Epithelial cell of prostate (primary cell): Measurements from ENCODE around the gene NXPE1.

Source experiments
- DNase-seq: peaks from one replicate; pipeline ENCODE4 v3.0.0-alpha.2; 2011; ENCODE audit warnings: low read depth, low spot score
- H3K27ac ChIP-seq: fragments of 450-650 bp; 2 replicates; pipeline ENCODE4 v1.5.1; 2017; ENCODE audit warnings: mild to moderate bottlenecking

Gene NXPE1

DNA sequence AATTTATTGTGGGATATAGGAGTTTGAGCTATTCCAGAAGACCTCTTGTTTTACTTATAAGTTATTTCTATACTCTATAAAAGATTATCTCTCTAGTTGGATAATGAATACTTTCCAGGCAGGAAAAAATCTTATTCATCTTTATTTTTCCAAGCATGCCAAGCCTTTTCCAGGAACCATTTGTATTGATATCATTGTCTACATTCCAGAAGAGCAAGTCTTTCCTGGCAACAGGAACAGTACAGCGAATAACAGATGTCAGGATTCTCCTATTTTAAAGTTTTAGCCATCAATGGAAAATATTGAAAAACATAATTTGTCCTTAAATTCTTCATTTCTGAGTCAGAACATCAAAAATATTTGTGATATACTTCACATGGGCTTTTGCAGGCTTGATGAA lies 5.2 kb upstream of the NXPE1 start:
- H3K27ac ChIP-seq, result no peak overlapping the region
- no peak for DNase-seq

DNA sequence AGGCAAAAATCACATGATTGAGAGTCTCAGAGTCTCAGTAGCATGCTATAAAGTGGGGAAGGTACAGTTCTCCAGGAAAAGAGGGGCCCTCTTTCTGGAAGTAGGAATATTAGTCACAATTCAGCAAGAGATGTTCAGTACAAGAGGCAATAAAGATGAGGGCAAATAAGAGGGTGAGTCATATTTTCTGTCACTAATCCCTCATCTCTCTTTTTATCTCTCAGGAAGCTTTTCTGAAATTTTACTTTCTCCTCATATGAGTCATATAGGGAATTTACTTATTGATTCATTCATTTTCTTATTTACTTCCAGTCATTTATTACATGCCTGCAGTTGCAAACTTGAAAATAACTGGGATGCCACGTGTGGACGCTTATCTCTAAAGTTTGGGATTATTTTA lies 3.4 kb upstream of the NXPE1 start:
- no peak overlapping the region for H3K27ac ChIP-seq
- no peak for DNase-seq

DNA sequence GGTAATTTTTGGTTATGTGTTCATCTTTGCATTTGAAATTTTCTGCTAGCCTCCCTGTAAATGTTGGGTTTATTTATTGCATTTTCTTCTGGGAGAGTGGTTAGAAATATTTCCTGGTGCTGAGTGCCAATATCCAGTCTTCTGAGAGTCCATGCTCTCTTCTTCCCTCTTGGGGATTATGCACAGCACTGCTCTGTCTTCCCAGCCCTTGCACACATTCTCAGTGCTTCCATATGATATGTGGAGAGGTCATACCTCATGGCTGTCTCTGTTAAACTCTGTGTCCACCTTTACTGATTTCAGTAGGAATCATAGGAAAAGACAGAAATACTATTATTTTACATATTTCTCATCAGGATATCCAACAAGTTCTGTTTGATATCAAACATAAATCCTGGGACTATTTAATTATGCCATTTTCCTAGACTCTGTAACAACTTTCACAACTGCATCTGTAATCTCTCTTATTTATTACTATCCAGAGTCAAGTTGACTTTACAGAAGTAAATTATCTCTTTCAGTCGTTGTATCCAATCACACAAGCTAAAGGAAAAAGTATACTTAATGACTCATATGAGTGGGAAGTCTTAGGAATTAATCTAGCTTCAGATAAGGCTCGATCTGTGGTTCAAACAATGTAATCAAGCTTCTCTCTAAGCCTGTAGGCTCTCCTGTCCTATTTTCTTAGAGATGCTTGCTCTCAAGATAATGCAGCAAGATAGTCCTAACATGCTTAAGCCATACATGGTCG lies 2.7 kb upstream of the NXPE1 start:
- no peak for DNase-seq

DNA sequence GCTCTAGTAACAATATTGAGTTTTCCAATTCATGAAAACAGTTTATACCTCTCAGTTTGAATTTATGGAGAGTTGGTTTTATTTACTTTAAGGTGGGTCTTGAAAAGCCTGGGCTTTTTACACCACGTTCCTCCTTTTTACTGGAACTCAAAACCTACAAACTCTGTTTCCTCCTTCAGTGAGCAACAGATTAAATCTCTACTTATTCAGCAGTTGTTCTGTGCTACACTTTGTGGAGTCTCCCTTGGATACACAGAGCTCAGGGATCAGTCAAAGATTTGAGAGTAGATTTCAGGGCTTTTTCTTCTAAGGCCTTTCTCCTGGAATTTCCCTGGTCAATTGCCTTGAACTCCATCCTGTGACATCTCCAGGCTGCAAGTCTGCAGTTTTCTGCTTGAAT lies 3.5 kb downstream of the NXPE1 start:
- H3K27ac ChIP-seq, result no peak overlapping the region
- no peak for DNase-seq

More for the DNA sequence above, 2.7 kb upstream of the NXPE1 start:
- no peak overlapping the region for H3K27ac ChIP-seq

DNA sequence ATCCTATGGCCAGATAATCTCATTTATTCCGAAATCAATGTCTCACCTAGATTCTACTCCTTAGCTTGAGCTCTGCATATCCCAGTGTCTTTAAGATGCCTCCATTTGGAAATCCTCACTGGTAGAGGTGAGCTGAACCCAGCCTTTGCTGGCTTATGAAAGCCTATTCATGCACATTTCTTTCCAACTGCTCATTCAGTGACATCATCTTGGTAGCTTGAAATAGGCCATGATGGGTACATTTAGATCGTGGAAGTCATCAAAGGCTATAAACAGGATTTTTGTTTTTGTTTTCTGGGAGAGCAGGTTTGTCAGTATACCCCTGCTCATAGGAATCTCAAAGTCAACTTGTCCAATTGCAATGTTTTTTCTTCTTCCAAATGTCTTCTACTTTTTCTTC lies 6.0 kb downstream of the NXPE1 start:
- peak overlapping the region; percentile 7 for H3K27ac ChIP-seq
- DNase-seq, result no peak

DNA sequence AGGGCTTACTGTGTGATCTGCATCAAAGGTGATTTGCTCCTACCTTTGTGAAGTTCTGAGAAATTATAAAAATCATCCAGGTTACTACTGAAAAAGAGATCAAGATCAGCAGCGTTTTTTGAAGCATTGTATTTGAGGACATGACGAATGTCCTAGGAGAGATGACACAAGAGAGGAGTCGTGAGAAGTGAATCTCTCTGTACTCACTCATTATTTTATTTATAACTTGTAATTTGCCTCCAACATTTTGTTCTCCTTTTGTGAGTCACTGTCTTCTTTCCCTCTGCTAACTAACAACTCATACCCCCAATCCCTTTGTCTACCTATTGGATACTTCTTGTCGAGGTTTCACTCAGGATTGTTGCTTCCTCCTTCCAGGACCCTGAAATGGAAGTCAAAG lies 8.6 kb downstream of the NXPE1 start:
- DNase-seq, result no peak
- H3K27ac ChIP-seq, result no peak overlapping the region

DNA sequence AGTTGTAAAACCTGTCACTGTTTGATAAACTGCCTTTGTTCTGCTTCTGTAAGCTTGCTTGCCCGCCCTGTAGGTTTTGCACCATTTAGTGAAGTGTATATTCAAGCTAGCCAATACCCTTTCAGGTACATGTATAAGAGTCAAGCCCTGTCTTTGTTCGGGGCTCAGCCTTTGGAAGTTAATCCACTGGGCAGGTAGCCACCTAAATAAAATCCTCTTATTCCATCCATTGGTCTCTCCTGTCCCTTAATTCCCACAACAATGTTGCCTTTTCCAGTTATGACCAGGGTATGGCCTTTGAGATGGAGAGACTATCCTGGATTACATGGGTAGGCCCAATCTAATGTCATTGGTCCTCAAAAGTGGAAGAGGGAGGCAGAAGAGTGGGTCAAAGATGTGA lies 34.0 kb downstream of the NXPE1 start:
- H3K27ac ChIP-seq, result no peak overlapping the region
- no peak for DNase-seq

DNA sequence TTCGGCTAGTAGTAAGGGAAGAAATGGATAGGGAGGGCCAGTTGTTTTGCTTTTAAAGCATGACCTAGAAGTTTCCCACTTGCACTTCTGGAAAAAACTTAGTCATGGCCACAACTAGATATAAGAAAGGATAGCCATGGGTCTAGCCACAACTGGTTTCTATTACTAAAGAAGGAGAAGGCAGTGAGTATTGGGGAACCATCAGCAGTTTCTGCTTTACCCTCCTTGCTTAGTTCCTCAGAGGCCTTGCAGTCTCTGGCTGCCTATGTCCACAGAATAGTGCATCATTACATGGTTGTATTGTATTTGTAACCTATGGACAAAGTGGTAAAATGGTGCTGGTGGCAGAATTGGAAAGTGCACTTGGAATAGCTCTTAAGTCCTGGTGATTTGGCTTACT lies 35.6 kb downstream of the NXPE1 start:
- no peak overlapping the region for H3K27ac ChIP-seq
- no peak for DNase-seq

DNA sequence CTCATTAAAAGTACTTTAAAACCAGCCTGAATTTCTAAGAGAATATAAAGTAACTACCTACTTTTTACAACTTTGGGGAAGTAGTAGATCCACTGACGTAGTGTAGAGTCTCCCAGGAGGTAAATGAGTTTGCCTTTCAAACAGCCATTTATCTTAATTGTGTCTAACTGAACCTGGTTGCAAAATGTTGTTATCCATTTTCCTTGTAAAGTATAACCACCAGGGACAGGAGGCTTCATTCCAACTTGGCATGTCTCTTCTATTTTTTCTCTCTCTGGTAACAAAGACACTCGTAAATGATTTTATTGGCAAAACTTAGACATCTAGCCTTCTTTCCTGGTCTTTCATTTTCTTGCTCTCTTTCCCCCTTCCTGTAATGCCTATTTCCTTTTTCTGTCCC lies 36.9 kb downstream of the NXPE1 start:
- no peak for DNase-seq
- H3K27ac ChIP-seq, result no peak overlapping the region

DNA sequence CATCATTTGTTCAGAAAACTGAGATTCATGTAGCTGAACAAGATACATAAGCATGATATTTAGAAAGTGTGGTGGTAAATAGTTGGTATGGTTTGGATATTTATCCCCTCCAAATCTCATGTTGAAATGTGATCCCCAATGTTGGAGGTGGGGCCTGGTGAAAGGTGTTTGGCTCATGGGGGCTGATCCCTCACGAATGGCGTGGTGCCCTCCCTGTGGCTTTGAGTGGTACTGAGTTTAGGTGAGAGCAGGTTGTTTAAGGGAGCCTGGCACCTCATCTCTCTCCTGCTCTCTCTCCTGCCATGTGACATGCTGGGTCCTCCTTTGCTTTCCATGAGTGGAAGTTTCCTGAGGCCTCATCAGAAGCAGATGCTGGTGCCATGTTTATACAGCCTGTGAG lies 48.1 kb downstream of the NXPE1 start:
- DNase-seq, result no peak
- no peak overlapping the region for H3K27ac ChIP-seq

DNA sequence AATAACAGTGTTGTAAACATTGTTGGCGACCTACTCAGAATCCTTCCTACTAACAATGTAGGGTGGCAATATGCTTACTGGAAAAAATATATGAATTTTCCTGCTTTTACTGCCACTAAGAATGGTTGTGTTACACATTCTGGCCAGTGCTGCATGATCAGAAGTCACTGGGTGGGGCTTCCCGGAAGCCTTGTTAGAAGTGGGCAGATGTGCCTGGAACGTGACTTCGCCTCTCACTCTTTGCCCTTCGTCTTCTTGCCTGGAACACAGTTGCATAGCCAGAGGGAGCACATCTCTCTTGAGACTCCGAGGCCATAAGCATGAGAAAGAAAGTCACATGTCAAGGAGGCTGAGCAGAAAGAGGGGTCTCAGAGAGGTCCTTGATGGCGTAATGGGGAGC lies 48.6 kb downstream of the NXPE1 start:
- H3K27ac ChIP-seq, result no peak overlapping the region
- no peak for DNase-seq

DNA sequence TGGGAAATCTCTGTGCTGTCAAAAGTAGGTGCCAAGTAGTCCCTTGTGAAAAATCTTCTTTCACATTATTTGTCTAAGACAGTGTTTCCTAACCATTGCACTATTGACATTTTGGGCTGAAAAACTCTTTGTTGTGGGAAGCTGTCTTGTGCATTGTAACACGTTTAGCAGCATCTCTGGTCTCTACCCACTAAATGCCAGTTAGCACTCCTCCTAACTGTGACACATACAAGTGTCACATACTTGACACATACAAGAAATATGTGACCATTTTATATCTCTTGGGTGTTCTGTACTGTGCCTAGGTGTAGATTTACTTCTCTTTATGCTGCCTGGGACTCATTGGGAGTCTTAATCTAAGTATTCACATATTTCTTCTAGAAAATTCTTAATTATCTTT lies 57.8 kb downstream of the NXPE1 start:
- peak overlapping the region; percentile 12 for H3K27ac ChIP-seq
- no peak for DNase-seq

DNA sequence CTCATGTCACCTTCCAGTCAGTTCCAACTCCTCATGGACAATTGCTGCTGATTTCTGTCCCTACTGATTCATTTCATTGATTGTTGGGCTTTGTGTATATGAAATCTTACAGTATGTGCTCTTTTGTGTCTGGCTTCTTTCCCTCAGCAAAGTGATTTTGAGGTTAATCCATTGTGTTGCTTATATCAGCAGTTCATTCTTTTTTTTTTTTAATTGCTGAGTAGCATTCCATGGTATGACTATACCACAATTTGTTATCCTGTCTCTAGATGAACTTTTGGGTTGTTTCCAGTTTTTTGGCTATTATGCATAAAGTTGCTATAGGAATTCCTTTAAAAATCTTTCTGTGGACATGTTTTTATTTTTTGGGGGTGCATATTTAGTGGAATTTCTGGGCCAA lies 59.9 kb downstream of the NXPE1 start:
- no peak overlapping the region for H3K27ac ChIP-seq
- no peak for DNase-seq

DNA sequence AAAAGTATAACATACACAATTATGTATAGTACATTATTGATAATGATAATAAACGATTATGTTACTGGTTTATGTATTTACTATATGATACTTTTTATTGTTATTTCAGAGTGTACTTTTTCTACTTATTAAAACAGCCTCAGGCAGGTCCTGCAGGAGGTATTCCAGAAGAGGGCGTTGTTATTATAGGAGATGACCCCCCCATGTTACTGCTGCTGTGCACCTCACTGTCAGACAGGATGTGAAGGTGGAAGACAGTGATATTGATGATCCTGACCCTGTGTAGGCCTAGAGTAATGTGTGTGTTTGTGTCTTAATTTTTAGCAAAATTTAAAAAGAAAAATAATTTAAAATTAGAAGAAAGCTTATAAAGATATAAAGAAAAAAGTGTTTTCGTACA lies 62.8 kb downstream of the NXPE1 start:
- no peak overlapping the region for H3K27ac ChIP-seq
- DNase-seq, result no peak

DNA sequence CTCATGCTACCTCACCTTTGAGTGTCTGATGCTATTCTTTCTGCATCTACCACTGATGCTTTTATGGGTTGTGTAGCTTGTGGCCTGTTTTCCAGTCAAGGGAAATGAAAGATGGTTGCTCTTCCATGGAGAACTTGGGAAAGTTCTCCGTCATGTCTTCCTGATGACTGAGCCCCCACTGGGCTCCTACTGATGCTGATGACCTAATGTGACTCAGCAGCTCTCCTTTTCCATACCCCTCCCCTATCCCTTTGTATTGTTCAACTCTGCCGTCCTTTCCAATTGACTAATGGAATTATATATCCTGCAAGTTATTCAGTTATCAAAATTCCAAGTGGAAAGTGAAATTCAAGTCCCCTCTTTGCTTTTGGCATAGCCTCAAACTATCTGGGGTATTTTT lies 75.8 kb downstream of the NXPE1 start:
- no peak overlapping the region for H3K27ac ChIP-seq
- DNase-seq, result no peak

DNA sequence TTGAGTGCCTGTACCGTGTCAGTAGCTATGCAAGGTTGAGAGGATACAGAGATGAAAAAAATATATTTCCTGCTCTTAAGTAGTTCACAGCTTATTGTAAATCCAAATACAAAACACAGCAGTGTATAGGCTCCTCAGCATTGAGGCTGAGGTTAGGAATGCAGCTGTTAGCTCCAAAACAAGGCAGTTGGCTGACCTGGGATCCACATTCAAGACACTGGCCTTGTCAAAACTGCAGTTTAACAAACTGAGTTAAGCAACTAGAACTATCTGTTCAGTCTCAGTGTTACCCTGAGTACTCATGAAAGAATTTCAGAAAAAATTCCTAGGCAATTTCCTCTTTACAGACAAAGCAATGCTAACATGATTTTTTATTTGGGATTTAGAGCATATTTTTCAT lies 77.6 kb downstream of the NXPE1 start:
- H3K27ac ChIP-seq, result no peak overlapping the region
- no peak for DNase-seq

DNA sequence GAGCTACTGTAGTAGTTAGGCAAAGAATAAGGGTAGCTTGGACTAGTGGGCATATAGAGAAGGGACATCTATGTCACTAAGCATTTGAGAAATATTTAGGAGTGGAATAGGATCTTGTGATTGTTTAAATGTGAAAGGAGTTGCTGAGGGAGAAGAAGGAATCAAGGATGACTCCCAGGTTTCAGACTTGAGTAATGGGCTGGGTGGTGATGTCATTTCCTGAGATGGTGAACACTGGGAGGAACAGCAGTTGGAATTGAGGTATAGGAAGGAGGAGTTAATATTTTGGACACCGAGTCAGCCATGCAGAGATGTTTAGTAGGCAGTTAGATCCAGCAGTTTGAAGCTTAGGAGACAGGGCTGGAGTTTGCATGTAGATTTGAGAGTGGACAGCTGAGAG lies 80.3 kb downstream of the NXPE1 start:
- peak overlapping the region; percentile 45 for H3K27ac ChIP-seq
- no peak for DNase-seq

DNA sequence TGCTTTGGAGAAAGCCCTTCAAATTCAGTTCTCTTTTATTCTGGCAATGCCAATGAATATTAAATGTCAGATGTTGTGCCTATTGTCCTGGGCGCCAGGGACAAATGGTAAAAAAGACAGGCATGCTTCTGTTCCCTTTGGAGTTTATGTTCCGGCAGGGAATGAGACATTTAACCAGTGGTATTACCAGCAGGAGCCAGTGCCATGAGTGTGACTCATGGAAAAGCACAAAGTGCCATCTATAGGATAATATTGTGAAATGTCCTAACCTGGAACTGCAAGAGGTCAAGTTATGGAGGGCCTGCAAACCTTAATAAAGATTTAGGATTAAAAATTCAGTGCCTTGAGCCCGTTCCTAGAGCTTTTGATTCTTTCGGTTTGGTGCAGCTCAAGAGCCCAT lies 80.9 kb downstream of the NXPE1 start:
- H3K27ac ChIP-seq, result peak overlapping the region; percentile 45
- DNase-seq, result no peak

DNA sequence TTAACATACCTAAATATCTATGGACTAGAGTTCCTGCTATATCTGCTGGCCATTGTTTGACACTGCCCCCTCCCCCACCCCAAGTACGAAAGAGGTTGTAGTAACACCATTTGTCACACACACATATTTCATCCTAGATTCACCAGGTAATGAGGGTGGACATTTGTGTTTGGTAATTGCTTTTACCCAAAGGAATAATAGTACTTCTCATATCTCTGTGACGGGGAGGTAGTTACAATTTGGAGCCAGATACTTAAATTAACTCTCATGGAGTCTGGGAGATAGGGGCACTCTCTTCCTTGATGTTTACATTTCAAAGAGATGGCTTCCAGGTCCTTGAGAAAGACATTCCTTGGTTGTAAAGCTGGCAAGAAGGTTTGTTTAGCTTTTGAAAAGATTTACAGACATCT lies 81.7 kb downstream of the NXPE1 start:
- no peak overlapping the region for H3K27ac ChIP-seq
- no peak for DNase-seq

DNA sequence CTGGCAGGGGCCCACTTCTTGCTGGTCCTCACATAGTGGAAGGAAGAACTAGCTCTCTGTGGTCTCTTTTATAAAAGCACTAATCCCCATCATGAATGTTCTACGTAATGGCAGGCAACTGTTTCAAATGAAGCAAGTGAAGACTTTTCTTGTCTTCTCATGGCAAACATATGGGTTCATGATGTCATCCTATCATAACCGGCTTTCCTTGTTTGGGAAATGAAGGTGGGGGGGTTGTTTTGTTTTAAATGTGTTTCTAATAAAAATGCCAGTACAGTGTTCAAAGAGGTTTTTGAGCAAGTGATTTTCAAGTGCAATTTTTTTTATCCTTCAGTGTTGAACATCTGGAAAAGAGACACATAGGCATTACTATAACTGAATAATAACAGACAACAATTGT lies 87.0 kb downstream of the NXPE1 start:
- no peak for DNase-seq
- no peak overlapping the region for H3K27ac ChIP-seq
